GM23338 (cell line): ENCODE data around the gene ALDH5A1. TPM values are rescaled to one million over a fixed set of nuclear protein-coding genes. Genes with fewer than 3 reads are reported as not detected.
A peak's percentile ranks its signal among the peaks of the same experiment; 100 is the strongest.

Source experiments
- ATAC-seq: fragments of 200-7000 bp; cut with Tn5 transposase; 3 replicates; pipeline ENCODE4 v1.9.1; 2020
- DNase-seq: peaks from one replicate; pipeline ENCODE4 v3.0.0-alpha.2; 2015; ENCODE audit warnings: low spot score
- H2AFZ ChIP-seq: fragments of 200-600 bp; sonication (generic); 2 replicates; pipeline ENCODE4 v1.8.0; 2016; ENCODE audit warnings: antibody characterized with exemption, mild to moderate bottlenecking, moderate library complexity
- H3F3A ChIP-seq: fragments of 200-600 bp; sonication (generic); replicated peaks from 2 replicates; pipeline ENCODE4 v1.8.0; 2017; ENCODE audit warnings: antibody characterized with exemption, mixed run types, low read depth
- H3K27ac ChIP-seq: fragments of 200-600 bp; sonication (generic); 2 replicates; pipeline ENCODE4 v1.6.1; 2016; ENCODE audit warnings: low read depth
- H3K27me3 ChIP-seq: fragments of 200-600 bp; sonication (generic); 2 replicates; pipeline ENCODE4 v1.8.0; 2016; ENCODE audit warnings: mild to moderate bottlenecking, mixed run types, moderate library complexity; ENCODE audit not compliant: insufficient read depth
- H3K36me3 ChIP-seq: fragments of 200-600 bp; sonication (generic); 2 replicates; pipeline ENCODE4 v1.8.0; 2016; ENCODE audit warnings: mild to moderate bottlenecking; ENCODE audit not compliant: insufficient read depth
- H3K4me1 ChIP-seq: fragments of 200-600 bp; sonication (generic); 2 replicates; pipeline ENCODE4 v1.8.0; 2016; ENCODE audit warnings: mild to moderate bottlenecking, moderate library complexity; ENCODE audit not compliant: insufficient read depth
- H3K4me2 ChIP-seq: fragments of 200-600 bp; sonication (generic); 2 replicates; pipeline ENCODE4 v1.7.1; 2017; ENCODE audit warnings: mixed run types
- H3K4me3 ChIP-seq: fragments of 200-600 bp; sonication (generic); 2 replicates; pipeline ENCODE4 v1.6.1; 2016; ENCODE audit warnings: mixed run types
- H3K79me2 ChIP-seq: fragments of 200-600 bp; sonication (generic); replicated peaks from 2 replicates; pipeline ENCODE4 v1.8.0; 2017; ENCODE audit warnings: mild to moderate bottlenecking; ENCODE audit not compliant: insufficient read depth
- H3K9me2 ChIP-seq: fragments of 200-600 bp; sonication (generic); 2 replicates; pipeline ENCODE4 v1.8.0; 2017; ENCODE audit not compliant: insufficient read depth
- H4K20me1 ChIP-seq: fragments of 200-600 bp; sonication (generic); replicated peaks from 2 replicates; pipeline ENCODE4 v1.8.0; 2017; ENCODE audit warnings: mild to moderate bottlenecking; ENCODE audit not compliant: insufficient read depth
- H3K27ac Mint-ChIP-seq: 2 replicates; pipeline ENCODE4 v1.8.0; 2020; ENCODE audit warnings: inconsistent platforms, mild to moderate bottlenecking, moderate library complexity, mixed read lengths
- H3K27me3 Mint-ChIP-seq: 3 replicates; pipeline ENCODE4 v1.8.0; 2022; ENCODE audit warnings: low read depth, mild to moderate bottlenecking, moderate library complexity, mixed read lengths, inconsistent platforms; ENCODE audit not compliant: insufficient read depth, poor library complexity
- H3K36me3 Mint-ChIP-seq: 3 replicates; pipeline ENCODE4 v1.8.0; 2021; ENCODE audit warnings: low read depth, mild to moderate bottlenecking, inconsistent platforms, moderate library complexity, mixed read lengths
- H3K4me1 Mint-ChIP-seq: 3 replicates; pipeline ENCODE4 v1.8.0; 2020; ENCODE audit warnings: mild to moderate bottlenecking, inconsistent platforms, mixed read lengths
- H3K4me3 Mint-ChIP-seq: 3 replicates; pipeline ENCODE4 v1.8.0; 2021; ENCODE audit warnings: moderate library complexity, mild to moderate bottlenecking, inconsistent platforms, mixed read lengths
- H3K9me3 Mint-ChIP-seq: 3 replicates; pipeline ENCODE4 v1.8.0; 2020; ENCODE audit warnings: moderate library complexity, mild to moderate bottlenecking, inconsistent platforms, mixed read lengths
- CREB1 ChIP-seq: fragments of 250-450 bp; sonication (Bioruptor Pico); IDR thresholded peaks from 2 replicates; pipeline ENCODE4 v1.5.0; 2020; ENCODE audit warnings: low read depth, mild to moderate bottlenecking, moderate library complexity
- EZH2 ChIP-seq: fragments of 200-600 bp; sonication (generic); IDR thresholded peaks from one replicate; pipeline ENCODE4 v1.8.0; 2017; ENCODE audit warnings: antibody characterized with exemption, mild to moderate bottlenecking, low read depth; ENCODE audit not compliant: unreplicated experiment
- EZH2phosphoT487 ChIP-seq: fragments of 200-600 bp; sonication (generic); IDR thresholded peaks from one replicate; pipeline ENCODE4 v1.8.1; 2018; ENCODE audit warnings: antibody characterized with exemption; ENCODE audit not compliant: unreplicated experiment
- JUNB ChIP-seq: IDR thresholded peaks from one replicate; pipeline ENCODE4 v1.6.1; 2016; ENCODE audit warnings: antibody characterized with exemption; ENCODE audit not compliant: unreplicated experiment
- NANOG ChIP-seq: IDR thresholded peaks from 2 replicates; pipeline ENCODE4 v1.6.1; 2016; ENCODE audit warnings: antibody characterized with exemption, borderline replicate concordance
- POLR2AphosphoS5 ChIP-seq: IDR thresholded peaks from 2 replicates; pipeline ENCODE4 v1.6.1; 2016; ENCODE audit warnings: antibody characterized with exemption, low read depth
- STAT1 ChIP-seq: IDR thresholded peaks from one replicate; pipeline ENCODE4 v1.6.1; 2016; ENCODE audit warnings: antibody characterized with exemption; ENCODE audit not compliant: unreplicated experiment
- ZNF114 ChIP-seq: fragments of 250-450 bp; sonication (Bioruptor Pico); IDR thresholded peaks from 2 replicates; pipeline ENCODE4 v1.5.0; 2020; ENCODE audit warnings: mild to moderate bottlenecking, moderate library complexity
- ZNF331 ChIP-seq: fragments of 250-450 bp; sonication (Bioruptor Pico); IDR thresholded peaks from 2 replicates; pipeline ENCODE4 v1.5.0; 2020; ENCODE audit warnings: low read depth, mild to moderate bottlenecking, moderate library complexity
- polyA plus RNA-seq: library from polyadenylated mRNA; unstranded; fragments of >200 nt; fragmentation: Nextera tagmentation; extraction: Ambion mirVana; gene quantifications from 2 replicates; pipeline ENCODE4 v1.2.1, GENCODE V29; 2016
- total RNA-seq: library from RNA; depleted of rRNA; stranded (reverse); fragments of >200 nt; shearing (Covaris generic); gene quantifications from 2 replicates; pipeline ENCODE4 v1.2.3, GENCODE V29; 2014
- TF ChIP-seq, protein P1 (sequence below), 2 experiments: fragments of 200-600 bp in 1 of 2; sonication (generic) in 1 of 2; conservative IDR thresholded peaks; 2 replicates each; pipeline versions ENCODE4 v1.5.1 to v1.6.1; 2016 to 2017; ENCODE audit warnings: antibody characterized with exemption in 2 of 2, low read depth in 2 of 2, mild to moderate bottlenecking in 2 of 2, moderate library complexity in 1 of 2
- TF ChIP-seq, protein P2 (sequence below): fragments of 250-450 bp; sonication (Bioruptor Pico); IDR thresholded peaks from 2 replicates; pipeline ENCODE4 v1.5.0; 2020; ENCODE audit warnings: mild to moderate bottlenecking, moderate library complexity

The ALDH5A1 gene
- total and polyA plus RNA-seq, 2 experiments from 2014 or later = 3.1 to 5.2 TPM

DNA sequence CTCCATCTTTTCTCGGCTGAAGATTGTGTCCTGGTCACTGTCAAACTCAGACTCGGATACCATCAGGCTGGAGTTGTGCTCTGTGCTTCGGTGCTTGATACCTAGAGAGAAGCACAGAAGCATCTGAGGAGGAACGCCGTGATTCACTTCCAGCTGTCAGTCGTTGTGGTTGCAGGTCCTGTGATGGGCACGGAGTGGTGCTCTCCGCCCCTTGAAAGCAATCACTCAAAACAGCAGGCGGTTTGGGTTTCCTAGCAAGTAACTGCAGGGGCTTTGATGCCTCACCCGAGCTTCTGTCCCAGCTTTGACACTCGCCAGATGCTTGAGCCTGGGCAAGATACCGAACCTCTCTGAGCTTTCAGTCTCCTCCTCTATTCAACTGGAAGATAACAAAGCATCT, 52.5 kb downstream of the ALDH5A1 start:
- Histone ChIP-seq H3K4me2 (no peak overlapping the region), H2AFZ (no peak overlapping the region), H3K4me1 (0 out of 2 replicates have a peak, but pooled peaks cover 3% of the 10 kb centered on the region), H3K27ac (no peak overlapping the region), H3K27me3 (no peaks in the 10 kb centered on the region), H4K20me1 (no peaks in the 10 kb centered on the region), H3K79me2 (no peaks in the 10 kb centered on the region), H3K9me2 (no peaks in the 10 kb centered on the region), H3F3A (no peaks in the 10 kb centered on the region), H3K4me3 (no peak overlapping the region), H3K36me3 (no peaks in the 10 kb centered on the region)
- DNase-seq = peak; percentile 75
- Mint-ChIP-seq H3K27ac (no peak overlapping the region), H3K27me3 (peaks cover 3% of the 10 kb centered on the region), H3K4me3 (no peak overlapping the region), H3K4me1 (peaks cover 4% of the 10 kb centered on the region; the same call in 2 of the 3 replicates), H3K36me3 (no peaks in the 10 kb centered on the region), H3K9me3 (no peaks in the 10 kb centered on the region)
- ATAC-seq = peak; percentile 93
- no peak for TF ChIP-seq NANOG
- TF ChIP-seq ZNF331 (CRISPR knock-in tag) = no peak
- TF ChIP-seq, protein P1, sequence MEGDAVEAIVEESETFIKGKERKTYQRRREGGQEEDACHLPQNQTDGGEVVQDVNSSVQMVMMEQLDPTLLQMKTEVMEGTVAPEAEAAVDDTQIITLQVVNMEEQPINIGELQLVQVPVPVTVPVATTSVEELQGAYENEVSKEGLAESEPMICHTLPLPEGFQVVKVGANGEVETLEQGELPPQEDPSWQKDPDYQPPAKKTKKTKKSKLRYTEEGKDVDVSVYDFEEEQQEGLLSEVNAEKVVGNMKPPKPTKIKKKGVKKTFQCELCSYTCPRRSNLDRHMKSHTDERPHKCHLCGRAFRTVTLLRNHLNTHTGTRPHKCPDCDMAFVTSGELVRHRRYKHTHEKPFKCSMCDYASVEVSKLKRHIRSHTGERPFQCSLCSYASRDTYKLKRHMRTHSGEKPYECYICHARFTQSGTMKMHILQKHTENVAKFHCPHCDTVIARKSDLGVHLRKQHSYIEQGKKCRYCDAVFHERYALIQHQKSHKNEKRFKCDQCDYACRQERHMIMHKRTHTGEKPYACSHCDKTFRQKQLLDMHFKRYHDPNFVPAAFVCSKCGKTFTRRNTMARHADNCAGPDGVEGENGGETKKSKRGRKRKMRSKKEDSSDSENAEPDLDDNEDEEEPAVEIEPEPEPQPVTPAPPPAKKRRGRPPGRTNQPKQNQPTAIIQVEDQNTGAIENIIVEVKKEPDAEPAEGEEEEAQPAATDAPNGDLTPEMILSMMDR (conservative IDR thresholded peaks at IDR 0.05; ENCODE audit: low read depth in 2 of 2) = peak in 1 of 2 experiments; percentile 66; a peak in 2 of 4 replicates

DNA sequence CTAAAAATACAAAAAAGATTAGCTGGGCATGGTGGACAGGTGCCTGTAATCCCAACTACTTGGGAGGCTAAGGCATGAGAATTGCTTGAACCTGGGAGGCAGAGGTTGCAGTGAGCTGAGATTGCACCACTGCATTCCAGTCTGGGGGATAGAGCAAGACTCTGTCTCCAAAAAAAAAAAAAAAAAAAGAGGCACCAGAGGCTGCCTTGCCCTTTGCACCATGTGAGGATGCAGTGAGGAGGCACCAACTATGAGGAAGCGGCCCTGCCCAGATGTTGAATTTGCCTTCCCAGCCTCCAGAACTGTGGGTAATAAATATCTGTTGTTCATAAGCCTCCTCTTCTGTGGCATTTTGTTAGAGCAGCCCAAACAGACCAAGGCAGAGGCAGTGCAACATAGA, 54.4 kb downstream of the ALDH5A1 start:
- 0 out of 2 replicates have a peak, but pooled peaks cover 3% of the 10 kb centered on the region for H3K4me1 ChIP-seq
- no peaks in the 10 kb centered on the region for H3F3A ChIP-seq
- Mint-ChIP-seq H3K9me3 (no peaks in the 10 kb centered on the region), H3K36me3 (no peaks in the 10 kb centered on the region), H3K27ac (no peak overlapping the region), H3K27me3 (peaks cover 3% of the 10 kb centered on the region), H3K4me3 (no peak overlapping the region), H3K4me1 (peaks cover 4% of the 10 kb centered on the region; the same call in 2 of the 3 replicates)
- no peak for DNase-seq
- no peak for ATAC-seq
- H3K27ac ChIP-seq = no peak overlapping the region
- H3K36me3 ChIP-seq = no peaks in the 10 kb centered on the region
- no peak overlapping the region for H3K4me2 ChIP-seq
- no peaks in the 10 kb centered on the region for H3K27me3 ChIP-seq
- no peaks in the 10 kb centered on the region for H4K20me1 ChIP-seq
- H3K4me3 ChIP-seq = no peak overlapping the region
- H2AFZ ChIP-seq = no peak overlapping the region
- no peak for TF ChIP-seq POLR2AphosphoS5
- TF ChIP-seq, protein P1 (conservative IDR thresholded peaks at IDR 0.05; ENCODE audit: low read depth in 2 of 2) = no peak
- no peak for TF ChIP-seq ZNF331 (CRISPR knock-in tag)
- TF ChIP-seq EZH2 = no peak
- TF ChIP-seq EZH2phosphoT487 = no peak
- no peak for TF ChIP-seq STAT1
- no peak for TF ChIP-seq JUNB
- TF ChIP-seq CREB1 (CRISPR knock-in tag) = no peak
- TF ChIP-seq, protein P2, sequence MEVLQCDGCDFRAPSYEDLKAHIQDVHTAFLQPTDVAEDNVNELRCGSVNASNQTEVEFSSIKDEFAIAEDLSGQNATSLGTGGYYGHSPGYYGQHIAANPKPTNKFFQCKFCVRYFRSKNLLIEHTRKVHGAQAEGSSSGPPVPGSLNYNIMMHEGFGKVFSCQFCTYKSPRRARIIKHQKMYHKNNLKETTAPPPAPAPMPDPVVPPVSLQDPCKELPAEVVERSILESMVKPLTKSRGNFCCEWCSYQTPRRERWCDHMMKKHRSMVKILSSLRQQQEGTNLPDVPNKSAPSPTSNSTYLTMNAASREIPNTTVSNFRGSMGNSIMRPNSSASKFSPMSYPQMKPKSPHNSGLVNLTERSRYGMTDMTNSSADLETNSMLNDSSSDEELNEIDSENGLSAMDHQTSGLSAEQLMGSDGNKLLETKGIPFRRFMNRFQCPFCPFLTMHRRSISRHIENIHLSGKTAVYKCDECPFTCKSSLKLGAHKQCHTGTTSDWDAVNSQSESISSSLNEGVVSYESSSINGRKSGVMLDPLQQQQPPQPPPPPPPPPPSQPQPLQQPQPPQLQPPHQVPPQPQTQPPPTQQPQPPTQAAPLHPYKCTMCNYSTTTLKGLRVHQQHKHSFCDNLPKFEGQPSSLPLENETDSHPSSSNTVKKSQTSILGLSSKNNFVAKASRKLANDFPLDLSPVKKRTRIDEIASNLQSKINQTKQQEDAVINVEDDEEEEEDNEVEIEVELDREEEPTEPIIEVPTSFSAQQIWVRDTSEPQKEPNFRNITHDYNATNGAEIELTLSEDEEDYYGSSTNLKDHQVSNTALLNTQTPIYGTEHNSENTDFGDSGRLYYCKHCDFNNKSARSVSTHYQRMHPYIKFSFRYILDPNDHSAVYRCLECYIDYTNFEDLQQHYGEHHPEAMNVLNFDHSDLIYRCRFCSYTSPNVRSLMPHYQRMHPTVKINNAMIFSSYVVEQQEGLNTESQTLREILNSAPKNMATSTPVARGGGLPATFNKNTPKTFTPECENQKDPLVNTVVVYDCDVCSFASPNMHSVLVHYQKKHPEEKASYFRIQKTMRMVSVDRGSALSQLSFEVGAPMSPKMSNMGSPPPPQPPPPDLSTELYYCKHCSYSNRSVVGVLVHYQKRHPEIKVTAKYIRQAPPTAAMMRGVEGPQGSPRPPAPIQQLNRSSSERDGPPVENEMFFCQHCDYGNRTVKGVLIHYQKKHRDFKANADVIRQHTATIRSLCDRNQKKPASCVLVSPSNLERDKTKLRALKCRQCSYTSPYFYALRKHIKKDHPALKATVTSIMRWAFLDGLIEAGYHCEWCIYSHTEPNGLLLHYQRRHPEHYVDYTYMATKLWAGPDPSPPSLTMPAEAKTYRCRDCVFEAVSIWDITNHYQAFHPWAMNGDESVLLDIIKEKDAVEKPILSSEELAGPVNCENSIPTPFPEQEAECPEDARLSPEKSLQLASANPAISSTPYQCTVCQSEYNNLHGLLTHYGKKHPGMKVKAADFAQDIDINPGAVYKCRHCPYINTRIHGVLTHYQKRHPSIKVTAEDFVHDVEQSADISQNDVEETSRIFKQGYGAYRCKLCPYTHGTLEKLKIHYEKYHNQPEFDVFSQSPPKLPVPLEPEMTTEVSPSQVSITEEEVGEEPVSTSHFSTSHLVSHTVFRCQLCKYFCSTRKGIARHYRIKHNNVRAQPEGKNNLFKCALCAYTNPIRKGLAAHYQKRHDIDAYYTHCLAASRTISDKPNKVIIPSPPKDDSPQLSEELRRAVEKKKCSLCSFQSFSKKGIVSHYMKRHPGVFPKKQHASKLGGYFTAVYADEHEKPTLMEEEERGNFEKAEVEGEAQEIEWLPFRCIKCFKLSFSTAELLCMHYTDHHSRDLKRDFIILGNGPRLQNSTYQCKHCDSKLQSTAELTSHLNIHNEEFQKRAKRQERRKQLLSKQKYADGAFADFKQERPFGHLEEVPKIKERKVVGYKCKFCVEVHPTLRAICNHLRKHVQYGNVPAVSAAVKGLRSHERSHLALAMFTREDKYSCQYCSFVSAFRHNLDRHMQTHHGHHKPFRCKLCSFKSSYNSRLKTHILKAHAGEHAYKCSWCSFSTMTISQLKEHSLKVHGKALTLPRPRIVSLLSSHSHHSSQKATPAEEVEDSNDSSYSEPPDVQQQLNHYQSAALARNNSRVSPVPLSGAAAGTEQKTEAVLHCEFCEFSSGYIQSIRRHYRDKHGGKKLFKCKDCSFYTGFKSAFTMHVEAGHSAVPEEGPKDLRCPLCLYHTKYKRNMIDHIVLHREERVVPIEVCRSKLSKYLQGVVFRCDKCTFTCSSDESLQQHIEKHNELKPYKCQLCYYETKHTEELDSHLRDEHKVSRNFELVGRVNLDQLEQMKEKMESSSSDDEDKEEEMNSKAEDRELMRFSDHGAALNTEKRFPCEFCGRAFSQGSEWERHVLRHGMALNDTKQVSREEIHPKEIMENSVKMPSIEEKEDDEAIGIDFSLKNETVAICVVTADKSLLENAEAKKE (CRISPR knock-in tag) = no peak
- TF ChIP-seq NANOG = no peak
- no peak for TF ChIP-seq ZNF114 (CRISPR knock-in tag)
- H3K9me2 ChIP-seq = no peaks in the 10 kb centered on the region
- H3K79me2 ChIP-seq = no peaks in the 10 kb centered on the region
